GM21723 (cell line): ENCODE data around the gene ZNF570.

Experiments
- ATAC-seq: cut with Tn5 transposase; IDR thresholded peaks from one replicate; pipeline ENCODE4 v1.9.1; 2021; ENCODE audit warnings: mild to moderate bottlenecking, moderate library complexity; ENCODE audit not compliant: unreplicated experiment

The ZNF570 gene

DNA sequence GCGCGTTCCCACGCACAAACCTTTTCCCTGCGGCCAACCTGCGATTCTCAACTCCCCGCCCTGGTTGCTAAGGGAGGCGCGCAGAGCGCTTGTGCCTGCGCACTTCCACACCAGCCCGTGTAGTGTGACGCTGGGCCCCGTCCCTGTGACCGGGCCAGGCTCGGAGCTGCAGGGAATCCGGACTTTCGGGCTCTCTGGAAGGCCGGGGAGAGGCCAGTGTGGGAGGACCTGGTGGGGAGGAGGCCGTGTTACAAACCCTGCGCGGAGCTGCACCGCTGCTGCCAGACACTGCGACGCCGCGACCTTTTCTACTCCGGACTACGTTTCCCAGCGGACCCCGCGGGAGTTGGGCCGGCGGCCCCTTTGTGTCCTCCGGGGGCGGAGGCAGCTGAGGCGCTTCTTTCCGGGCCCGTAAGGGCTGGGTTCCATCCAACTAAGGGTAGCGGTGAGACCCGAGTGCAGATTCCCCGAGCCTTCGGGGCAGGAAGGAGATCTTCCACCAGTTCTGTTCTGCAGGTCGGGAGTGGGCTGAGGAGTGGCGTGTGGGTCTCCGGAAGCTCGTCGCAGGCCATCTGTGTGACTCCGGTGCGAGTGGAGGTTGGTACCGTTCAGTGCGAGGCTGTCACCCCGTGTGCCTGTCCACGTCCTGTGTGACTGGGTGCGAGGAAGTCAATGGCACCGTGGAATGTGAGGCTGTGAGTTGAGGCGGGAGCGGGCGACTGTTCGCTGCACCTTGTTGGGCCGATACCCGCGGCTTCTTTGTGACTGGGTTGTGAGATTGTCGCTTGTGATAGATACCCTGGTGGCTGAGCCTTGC, at the start of gene ZNF570:
Gene ZNF570 (plus strand): TSS at position 396 of the 817 bp plus-strand sequence. CDS start 999 bp downstream, outside the sequence.
- ATAC-seq: peak; percentile 58

DNA sequence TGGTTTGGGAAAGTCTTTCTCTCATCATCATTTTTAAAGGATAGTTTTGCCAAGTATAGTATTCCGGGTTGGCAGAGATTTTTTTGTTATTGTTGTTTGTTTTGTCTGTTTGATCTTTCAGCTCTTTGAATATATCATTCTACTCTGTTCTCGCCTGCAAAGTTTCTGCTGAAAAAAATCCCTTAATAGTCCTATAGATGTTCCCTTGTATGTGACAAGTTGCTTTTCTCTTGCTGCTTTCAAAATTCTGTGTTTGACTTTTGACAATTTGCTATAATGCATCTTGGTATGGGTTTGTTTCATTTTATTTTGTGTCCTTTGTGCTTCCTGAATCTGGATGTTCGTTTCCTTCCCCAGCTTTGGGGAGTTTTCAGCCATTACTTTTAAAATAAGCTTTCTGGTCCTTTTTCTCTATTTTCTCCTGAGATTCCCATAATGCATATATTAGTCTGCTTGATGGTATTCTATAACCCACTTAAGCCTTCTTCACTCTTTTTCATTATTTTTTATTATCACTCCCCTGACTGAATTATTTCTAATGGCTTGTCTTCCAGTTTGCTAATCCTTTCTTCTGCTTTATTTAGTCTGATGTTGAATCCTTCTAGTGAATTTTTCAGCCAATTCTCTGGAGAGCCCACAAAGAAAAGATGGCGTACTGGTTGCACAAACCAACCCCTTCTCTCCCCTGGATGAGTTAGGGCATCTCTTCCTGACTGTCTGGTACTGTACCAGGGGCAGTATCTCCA, 16.5 kb upstream of the ZNF570 start:
- no peak for ATAC-seq

DNA sequence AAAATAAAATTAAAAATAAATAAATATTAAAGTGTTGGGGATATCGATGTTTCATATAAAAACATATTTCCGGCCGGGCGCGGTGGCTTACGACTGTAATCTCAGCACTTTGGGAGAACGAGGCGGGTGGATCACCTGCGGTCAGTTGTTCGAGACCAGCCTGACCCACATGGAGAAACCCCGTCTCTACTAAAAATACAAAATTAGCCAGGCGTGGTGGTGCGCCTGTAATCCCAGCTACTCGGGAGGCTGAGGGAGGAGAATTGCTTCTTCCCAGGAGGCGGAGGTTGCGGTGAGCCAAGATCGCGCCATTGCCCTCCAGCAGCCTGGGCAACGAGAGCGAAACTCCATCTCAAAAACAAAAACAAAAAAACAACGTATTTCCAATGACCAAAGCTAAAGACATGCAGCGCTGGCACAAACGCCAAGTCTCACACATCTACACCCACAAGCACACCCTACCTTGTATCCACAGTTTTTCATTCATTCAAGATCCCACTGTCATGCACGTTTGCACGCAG, 2.8 kb upstream of the ZNF570 start:
- no peak for ATAC-seq

DNA sequence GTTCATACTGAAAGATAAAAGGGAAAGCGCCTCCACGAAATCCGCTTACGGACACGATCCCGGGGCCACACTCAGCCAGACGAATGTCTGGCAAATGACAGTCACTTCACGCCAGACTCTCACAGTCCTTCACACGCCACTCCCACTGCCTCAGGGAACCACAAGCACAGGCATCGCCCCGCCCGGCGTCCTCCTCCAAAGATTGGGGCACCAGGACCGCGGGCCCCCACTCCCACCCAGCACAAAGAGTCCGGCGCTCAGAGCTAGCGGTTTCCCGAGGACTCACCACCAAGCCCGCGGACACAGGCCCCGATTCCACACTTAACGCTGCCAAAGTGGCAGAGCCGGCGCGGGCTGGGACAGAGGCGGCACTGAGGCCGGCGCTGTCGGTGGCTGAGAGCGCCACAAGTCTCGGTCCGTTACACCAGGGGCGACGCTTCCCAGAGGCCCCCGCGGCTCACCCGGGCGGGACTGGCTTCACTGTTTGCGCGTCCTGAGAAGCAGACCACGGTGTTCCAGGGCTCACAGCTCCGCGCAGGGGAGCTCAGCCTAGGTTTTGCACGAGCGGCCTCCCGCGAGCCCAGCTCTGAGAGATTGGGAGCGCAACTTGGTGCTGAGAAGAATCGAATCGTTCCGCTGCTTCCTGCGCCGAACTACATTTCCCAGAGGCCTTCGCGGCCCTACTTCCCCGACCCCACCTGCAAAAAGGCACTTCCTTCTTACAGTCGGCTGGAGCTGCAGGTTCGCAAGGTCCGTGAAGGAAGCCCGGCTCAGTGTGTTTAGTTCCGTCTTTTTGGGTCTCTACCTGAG, 2.2 kb upstream of the ZNF570 start, which contains the start of gene ZNF569:
Gene ZNF569 (minus strand): TSS at position 647 of the 810 bp plus-strand sequence. CDS start 22,523 bp downstream, outside the sequence.
- ATAC-seq: peak; percentile 65

DNA sequence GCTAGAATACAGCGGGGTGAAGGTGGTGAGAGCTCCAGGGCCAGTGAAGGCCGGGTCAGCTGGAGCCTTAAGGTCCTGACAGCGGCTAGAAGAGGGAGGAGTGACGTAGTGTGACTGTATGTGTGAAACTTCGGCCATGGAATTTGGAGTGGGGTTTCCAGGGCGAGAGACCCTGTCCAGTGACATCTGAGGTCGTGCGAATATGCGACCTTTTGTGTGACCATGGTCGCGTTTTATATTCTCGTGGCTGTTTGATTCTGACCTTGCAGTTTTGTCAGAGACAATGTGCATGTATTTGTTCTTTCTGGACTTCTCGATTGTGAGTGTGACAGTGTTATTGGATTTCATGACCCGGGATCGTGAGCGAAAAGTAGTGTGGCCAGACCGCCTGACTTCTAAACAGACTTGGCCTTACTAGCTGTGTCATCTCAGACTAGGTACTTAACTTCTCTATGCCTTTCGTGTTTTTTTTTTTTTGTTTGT, 1.5 kb upstream of the ZNF570 start:
- no peak for ATAC-seq

DNA sequence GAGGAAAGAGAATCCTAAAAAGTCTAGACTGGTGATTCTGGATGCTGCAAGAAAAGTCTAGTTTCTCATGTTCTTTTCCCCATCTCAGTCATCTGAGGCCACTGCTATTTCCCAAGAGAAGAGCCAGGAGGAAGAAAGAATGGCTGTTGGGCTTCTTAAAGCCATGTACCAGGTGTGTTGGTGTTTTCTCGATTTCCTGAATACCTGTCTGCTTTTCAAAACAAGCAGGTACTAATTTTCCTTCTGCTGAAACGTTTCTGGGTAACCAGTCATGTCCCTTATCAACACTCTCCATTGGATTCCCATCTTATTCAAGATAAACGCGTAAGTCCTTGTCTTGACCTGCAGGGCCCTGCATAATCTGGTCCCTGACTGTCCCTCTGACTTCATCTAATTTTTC, 1.1 kb downstream of the ZNF570 start:
- no peak for ATAC-seq

DNA sequence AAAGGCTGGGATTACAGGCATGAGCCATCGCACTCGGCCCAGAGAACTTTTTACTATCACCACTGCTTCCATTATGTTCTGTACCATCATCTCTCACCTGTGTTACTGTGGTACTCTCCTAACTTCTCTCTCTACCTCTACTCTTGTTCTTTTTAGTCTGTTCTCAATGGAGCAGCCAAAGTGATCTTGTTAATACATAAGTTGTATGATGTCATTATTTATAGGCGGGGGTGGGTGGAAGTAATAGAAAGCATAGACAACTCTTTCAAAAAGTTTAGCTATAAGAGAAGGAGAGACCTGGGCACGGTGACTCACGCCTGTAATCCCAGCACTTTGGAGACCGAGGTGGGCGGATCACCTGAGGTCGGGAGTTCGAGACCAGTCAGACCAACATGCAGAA, 3.0 kb downstream of the ZNF570 start:
- ATAC-seq: no peak

DNA sequence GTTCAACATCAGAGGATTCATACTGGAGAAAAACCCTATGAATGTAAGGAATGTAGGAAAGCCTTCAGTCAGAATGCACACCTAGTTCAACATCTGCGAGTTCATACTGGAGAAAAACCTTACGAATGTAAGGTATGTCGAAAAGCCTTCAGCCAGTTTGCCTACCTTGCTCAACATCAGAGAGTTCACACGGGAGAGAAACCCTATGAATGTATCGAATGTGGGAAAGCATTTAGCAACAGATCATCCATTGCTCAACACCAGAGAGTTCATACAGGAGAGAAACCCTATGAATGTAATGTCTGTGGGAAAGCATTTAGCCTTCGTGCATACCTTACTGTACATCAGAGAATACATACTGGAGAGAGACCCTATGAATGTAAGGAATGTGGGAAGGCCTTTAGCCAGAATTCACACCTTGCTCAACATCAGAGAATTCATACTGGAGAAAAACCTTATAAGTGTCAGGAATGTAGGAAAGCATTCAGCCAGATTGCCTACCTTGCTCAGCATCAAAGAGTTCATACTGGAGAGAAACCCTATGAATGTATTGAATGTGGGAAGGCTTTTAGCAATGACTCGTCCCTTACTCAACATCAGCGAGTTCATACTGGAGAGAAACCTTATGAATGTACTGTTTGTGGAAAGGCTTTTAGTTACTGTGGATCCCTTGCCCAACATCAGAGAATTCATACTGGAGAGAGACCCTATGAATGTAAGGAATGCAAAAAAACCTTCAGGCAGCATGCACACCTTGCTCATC, 15.4 kb downstream of the ZNF570 start:
- ATAC-seq: no peak

DNA sequence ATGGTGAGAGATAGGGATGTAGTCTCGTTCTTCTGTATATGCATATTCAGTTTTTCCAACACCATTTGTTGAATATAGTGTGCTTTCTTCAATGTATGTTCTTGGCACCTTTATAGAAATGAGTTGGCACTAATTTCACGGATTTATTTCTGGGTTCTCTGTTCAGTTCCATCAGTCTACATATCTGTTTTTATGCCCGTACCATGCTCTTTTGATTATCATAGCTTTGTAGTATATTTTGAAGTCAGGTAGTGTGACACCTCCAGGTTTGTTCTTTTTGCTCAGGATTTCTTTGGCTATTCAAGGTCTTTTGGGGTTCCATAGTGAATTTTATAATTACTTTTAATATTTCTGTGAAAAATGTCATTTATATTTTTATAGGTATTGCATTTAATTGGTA, 23.1 kb downstream of the ZNF570 start:
- no peak for ATAC-seq

DNA sequence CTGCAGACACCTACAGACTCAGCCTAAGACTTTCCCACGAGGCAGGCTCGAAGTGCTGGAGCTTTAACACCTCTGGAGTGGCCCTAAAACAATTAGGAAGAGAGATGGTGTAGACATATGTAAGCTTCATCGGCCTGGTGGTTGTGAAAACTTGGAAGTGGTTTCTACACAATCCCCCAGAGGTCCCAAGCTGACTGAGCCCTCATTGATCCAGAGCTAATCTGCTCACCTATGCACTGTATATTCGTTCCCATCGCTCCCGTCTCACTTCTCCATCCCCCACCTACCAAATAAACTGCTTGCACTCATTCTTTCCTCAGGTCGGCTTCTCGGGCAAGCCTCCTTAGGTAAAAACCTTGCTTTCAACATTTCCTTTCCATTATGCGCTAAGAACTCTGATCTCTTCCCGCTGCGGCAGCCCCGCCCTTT, 36.8 kb downstream of the ZNF570 start:
- no peak for ATAC-seq

DNA sequence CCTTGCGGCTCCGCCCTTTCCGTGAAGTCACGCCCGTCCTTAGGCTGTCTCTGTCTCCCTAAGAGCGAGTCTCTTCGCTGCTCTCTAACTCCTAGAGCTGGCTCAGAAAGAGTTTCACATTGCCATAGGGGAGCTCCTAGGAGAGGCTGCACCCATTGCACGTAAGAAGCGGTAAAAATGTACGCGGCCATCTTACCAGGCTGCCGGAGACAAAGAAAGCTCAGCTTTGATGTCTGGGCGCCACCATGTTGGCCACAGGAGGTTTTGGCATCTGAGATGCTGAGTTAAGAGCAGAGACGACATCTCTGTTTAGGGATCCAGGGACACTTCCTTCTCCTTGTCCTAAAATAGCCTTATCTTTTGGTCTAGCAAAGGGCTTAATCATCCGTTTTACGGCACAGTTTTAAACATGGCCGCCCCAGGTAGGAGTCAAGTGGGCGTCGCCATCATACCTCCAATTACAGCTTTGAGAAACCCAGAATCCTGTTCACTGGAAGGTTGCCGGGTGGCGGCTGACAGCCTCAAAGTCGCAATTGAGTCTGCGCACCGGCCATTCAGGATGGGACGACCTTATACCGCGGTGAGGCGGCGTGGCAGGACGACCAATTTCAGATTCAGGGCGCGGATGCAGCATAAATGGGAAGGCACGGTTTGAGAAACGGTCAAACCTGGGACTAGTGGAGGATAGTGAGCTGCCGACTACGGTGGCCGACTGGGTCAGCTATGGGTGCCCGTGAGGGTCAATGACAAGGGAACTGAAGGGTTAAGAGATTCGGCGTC, 37.4 kb downstream of the ZNF570 start, which contains the start of gene ZNF793:
Gene ZNF793 (plus strand): TSS at position 553 of the 780 bp plus-strand sequence. CDS start 16,501 bp downstream, outside the sequence.
- ATAC-seq: peak; percentile 71

DNA sequence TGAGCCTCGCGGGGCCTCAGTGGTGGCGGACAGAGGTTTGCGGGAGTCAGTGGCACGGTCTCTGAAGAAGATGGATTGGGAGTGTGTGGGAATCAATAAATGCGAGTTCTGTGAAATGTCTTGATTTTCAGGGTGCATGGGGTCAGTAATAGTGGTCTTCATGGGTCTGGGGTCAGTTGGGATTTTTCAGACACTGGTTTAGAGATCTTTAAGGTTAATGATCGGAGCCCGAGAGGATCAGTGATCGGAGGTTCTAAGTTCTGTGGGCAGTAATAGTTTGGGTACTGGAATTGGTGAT, 38.0 kb downstream of the ZNF570 start:
- ATAC-seq: no peak

DNA sequence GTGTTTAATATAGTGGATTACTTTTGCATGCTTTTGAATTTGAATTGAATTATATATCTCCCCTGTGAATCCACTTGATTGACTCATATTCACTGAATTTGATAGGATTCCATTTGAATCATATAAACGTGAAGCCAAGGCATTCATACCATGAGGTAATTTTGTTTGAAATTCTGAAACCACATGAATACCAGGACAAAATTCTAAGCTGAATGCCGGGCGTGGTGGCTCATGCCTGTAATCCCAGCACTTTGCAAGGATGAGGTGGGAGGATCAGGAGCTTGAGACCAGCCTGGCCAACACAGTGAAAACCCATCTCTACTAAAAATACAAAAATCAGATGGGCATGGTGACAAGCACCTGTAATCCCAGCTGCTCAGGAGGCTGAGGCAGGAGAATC, 42.0 kb downstream of the ZNF570 start:
- ATAC-seq: no peak

DNA sequence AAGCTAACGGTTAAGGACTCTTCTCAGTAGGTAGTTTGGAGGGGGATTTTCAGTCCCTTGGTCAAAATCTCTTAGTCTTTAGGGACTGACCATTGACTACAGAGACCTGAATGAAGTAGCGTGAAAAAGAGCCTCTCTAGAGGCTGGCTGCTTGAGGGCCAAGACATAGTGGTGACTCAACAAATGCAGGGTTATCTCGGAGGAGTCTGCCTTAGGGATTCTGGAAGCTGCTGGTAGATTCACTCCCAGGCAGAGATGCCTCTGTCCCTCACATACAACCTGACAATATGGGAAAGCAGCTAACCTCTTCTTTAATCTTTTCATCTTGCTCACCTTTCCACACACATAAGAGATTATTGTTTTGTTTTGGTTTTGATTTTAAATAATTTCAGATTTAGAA, 42.7 kb downstream of the ZNF570 start:
- no peak for ATAC-seq

DNA sequence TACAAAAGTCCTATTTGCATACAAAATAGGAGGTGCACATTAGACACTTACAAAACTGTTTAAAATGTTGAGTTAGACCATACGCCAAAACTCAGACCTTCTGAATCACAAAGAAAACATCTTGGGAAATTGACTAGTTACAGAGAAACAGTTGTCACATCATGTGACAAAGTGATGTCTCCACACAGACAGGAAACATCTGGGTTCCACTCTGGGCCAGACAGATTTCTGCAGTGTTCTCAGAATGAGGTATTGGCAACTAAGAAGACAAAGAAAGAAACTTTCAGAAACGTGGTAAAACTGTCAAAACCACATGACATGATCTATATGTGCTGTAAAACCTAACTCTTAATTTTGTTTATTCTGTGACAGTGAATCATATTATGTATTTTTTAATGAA, 44.2 kb downstream of the ZNF570 start:
- no peak for ATAC-seq

DNA sequence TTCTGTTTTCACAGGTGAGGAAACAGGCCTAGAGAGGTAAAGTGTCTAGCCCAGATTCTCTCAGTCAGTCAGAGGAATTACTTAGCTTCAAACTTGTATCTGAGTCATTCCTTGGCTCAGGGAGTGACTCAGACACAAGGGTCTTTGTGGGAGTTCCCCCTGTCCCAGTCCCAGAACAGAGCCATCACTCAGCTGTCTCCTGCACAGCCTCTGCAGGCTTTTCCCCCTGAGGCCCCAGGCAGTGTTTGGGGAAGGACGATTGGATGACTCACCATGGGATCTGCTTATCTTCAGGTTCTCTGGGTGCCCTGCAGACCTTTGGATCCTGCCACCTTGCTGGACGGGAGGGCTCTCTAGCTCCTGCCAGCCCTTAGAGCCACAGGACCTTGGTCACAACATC, 50.7 kb downstream of the ZNF570 start:
- no peak for ATAC-seq

DNA sequence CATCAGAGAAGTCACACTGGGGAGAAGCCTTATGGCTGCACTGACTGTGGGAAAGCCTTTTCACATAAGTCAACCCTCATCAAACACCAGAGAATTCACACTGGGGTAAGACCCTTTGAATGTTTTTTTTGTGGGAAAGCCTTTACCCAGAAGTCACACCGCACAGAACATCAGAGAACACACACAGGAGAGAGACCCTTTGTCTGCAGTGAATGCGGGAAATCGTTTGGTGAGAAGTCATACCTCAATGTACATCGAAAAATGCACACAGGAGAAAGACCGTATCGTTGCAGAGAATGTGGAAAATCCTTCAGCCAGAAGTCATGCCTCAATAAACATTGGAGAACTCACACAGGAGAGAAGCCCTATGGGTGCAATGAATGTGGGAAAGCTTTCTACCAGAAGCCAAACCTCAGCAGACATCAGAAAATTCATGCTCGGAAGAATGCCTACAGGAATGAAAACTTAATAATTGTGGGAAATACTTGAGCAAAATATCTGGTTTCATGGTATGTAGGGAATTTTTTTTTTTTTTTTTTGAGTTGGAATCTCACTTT, 68.3 kb downstream of the ZNF570 start:
- no peak for ATAC-seq
